Measurements from ENCODE around the gene PKIG.
"Not testable (repeated sequence)": the region's sequence is repeated elsewhere in the genome, so short reads cannot be mapped to it uniquely, and the experiment has no call there.

PKIG gene

GRCh38 chr20:44582311-44583025, at the start of gene PKIG:
TSS of gene PKIG (plus strand) at chr20:44582579. CDS start at chr20:44614557, 31,978 bp downstream.
- no peak for DNase-seq (ENCODE audit: low read depth)

DNA sequence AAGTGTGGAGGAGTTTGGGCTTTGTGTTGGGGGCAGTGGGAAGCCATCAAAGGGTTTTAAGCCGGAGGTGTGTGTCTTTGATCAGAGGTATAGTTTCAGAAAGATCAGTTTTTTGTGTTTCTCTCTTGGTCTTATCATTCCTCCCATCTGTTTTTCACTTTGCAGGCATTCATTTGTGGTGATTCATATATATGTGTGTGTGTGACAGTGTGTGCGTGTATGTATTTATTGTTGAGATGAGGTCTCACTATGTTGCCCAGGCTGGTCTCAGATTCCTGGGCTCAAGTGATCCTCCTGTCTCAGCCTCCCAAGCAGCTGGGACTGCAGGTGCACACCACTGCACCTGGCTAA, 49.4 kb upstream of the PKIG start:
- no peak for DNase-seq (ENCODE audit: low read depth)

DNA sequence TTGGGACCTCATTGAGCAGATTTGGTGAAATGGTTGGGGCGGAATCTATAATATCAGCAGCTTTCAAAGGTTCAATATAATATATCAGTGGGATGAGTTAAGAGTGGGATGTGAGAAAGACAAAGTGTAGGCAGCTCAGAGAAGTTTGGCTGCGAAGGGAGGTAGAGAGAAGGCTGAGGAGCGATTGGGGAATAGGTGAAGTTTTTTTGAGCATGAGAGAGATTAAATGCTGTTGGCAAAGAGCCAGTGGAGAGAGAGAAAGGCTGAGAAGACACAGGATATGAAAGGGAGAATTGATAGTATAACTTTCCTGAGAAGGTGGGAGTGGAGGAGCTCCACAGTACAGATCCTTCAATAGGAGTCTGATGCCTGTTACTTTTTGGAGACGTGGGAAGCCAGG, 48.5 kb upstream of the PKIG start:
- no peak for DNase-seq (ENCODE audit: low read depth)

- no peak for DNase-seq (ENCODE audit: low read depth)
Observed at GRCh38 chr20:44536175-44536574, 46.2 kb upstream of the PKIG start.

DNA sequence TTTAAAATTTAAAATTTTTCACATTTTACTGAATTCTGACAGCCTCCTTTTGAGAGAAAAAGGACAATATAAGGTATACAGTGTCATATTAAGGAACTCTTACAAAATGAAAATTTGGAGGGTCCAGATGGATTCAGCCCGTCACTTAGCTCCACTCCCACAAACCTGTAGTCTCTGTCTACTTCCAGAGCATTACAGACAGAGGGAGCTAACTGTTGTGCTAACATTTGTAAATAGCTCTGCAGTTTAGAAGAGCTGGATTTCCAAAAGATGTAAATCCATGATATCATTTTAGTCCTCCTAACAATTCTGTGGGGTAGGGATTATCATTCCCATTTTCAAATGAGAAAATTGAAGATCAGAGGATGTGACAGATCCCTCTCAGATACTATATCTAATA, 44.4 kb upstream of the PKIG start:
- DNase-seq (ENCODE audit: low read depth), result no peak

DNA sequence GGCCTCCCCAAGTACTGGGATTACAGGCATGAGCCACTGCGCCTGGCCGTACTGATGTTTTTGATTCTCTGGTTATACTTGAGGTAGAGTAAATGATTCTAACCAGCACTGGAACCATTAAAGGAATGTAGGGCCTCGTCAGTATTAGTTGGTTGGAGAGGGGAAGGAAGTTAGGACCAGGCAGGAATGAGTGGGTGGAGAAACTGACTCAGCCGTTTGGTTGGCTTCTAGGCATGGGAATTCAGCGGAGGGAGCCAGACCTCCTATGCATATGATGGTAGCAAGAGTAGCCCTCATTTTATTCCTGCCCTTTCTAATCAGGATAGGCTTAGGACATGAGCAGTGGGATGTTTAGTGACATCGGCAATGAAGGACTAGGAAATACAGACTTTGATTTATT, 41.5 kb upstream of the PKIG start:
- DNase-seq (ENCODE audit: low read depth), result no peak

DNA sequence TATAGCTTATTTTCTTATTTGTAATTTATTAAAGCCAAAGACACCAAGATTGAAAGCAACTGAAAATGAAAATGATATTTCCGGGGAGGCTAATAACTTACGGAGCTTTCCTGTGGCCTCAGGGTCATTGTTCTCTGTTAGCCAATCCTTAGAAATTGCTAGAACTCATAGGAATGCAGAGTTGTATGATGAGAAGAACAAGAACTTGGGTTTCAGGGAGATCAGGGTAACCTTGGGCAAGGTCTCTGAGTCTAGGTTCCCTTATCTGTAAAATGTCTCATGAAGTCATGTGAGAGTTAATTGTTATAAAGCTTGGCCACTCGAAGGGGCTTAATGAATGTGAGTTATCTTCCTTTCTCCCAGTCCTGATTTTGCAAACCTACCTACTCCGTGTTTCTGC, 40.4 kb upstream of the PKIG start:
- no peak for DNase-seq (ENCODE audit: low read depth)

DNA sequence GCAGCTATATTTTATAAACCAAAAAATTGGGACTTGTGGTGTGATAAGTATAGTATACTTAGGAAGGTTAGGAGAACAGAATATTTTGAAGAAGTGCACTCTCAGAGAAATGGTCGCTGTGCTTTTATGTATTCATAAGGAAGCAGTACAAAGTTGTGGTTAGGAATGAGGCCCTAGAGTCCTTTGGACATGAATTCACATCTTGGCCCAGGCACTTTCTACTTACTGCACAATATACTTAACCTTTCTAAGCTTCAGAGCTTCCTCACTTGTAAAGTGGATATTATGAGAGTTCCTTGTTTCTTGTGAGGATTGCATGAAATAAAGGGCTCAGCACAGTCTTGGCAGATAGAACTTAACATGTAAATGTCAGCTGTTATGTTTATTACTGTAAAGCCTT, 39.5 kb upstream of the PKIG start:
- no peak for DNase-seq (ENCODE audit: low read depth)

GRCh38 chr20:44543358-44543757, 39.0 kb upstream of the PKIG start:
- DNase-seq (ENCODE audit: low read depth), result no peak

- DNase-seq (ENCODE audit: low read depth), result no peak
Observed at GRCh38 chr20:44544263-44544662, 38.1 kb upstream of the PKIG start.

GRCh38 chr20:44547419-44547818, 35.0 kb upstream of the PKIG start:
- DNase-seq (ENCODE audit: low read depth), result no peak

DNA sequence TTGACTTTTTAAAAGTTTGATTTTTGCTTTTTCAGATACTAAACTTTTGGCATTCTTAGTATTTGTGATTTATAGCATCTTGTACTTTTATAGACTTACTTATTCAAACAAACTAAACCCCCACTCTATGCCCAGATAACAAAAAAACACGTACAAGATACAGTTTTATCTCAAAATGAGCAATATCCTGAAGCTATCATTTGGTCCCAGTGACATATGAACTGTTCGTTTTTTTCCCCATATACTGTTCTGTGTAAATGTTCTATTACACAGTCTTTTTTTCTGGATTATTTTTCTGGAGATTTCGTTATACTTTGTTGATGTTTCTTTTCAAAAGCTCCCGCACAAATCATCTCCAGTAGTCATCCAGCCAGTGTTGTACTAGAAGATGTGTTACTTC, 33.3 kb upstream of the PKIG start:
- DNase-seq (ENCODE audit: low read depth), result no peak

GRCh38 chr20:44552050-44552449, 30.3 kb upstream of the PKIG start:
- DNase-seq (ENCODE audit: low read depth), result no peak

- DNase-seq (ENCODE audit: low read depth), result no peak
Observed at GRCh38 chr20:44552568-44552949, 29.8 kb upstream of the PKIG start.

GRCh38 chr20:44552950-44553908, 29.1 kb upstream of the PKIG start:
- no peak for DNase-seq (ENCODE audit: low read depth)

DNA sequence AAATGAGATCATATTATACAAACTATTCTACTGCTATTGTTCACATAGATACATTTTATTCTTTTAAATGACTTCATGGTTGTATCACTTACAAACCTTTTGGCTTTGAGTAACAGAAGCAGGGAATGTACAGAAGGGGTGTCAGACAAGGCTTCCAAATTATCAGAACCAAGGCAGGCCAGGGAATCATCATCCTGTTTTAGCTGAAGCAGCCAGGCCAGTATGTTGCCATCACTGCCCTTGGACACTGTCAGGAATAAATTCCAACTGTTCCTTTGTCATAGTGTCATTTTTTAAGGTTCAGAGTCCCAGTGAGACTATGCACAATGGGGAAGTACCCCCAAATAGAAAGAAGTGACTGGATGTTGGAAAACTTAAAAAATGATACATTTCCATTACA, 23.1 kb upstream of the PKIG start:
- DNase-seq (ENCODE audit: low read depth), result no peak

GRCh38 chr20:44560229-44560628, 22.1 kb upstream of the PKIG start:
- DNase-seq (ENCODE audit: low read depth), result no peak

DNA sequence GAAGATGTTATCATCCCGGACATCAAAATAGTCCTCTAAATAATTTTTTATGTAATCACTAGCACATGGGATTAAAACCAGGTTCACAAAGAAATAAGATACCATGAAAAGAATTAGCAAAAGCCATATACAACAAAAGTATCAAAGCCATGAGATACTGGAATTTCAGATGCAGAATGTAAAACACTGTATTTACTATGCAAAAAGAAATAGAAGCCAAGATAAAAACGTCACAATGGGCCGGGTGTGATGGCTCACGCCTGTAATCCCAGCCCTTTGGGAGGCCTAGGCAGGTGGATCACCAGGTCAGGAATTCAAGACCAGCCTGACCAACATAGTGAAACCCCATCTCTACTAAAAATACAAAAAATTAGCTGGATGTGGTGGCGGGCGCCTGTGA, 21.6 kb upstream of the PKIG start:
- DNase-seq (ENCODE audit: low read depth), result not testable (repeated sequence)

DNA sequence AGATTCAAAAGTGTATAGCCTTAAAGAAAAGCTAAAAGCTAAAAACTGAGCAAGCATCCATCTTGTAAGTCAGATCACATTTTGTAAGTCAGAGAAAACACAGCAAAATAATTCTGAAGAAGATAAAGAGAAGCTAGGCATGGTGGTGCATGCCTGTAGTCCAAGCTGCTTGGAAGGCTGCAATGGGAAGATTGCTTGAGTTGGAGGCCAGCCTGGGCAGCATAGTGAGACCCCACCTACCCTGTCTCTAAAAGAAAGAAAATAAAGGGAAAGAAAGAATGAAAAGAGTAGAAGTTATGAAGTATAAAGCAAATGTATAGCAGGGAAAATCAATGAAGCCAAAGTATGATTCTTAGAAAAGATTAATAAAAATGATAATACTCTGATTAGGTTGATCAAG, 20.5 kb upstream of the PKIG start:
- DNase-seq (ENCODE audit: low read depth), result no peak

GRCh38 chr20:44566018-44566417, 16.4 kb upstream of the PKIG start:
- DNase-seq (ENCODE audit: low read depth), result no peak

GRCh38 chr20:44566811-44567210, 15.6 kb upstream of the PKIG start:
- no peak for DNase-seq (ENCODE audit: low read depth)

DNA sequence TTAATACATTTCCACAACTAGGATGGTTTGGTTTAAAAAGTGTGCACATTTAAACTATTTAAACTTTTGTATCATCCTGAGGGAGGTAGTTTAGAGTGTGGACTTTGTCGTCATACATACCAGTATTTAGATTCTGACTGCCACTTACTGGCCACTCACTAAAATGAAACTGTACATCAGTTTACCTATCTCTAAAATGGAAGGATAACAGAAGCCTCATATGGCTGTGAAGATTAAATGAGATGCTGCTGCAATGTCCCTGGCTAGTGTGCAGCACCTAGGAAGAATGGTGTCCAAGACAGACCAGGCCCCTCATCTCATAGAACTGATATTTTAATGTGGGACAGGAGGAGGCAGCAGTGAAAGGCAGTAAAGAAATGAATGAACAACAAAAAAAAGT, 12.0 kb upstream of the PKIG start:
- no peak for DNase-seq (ENCODE audit: low read depth)

DNA sequence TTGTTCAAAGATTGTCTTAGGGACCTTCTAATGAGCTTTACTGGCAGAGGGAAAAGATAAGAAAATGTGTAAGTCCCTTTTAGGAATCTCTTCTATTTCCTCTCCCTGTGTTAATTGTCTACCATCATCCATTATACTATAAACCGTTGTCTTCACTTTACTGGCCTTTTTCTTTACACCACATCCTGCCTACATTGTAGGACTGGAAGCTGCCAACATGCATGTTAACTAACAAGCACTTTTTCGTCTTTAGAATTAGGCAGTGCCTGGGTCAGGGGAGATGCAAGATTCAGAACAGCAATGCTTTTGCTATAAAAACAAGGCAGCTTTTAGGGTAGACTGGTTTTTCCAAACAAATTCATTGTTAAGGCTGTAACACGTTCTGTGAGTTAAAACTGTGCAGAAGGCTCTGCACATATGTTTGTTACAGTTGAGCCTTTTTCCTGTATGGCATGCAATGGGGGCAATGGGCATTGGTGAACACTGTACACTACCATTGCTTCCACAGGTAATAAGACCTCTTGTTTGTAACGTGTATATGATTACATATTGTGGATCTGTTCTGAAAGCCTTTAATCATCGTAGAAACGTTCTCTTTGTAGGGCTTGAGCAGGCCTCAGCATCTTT, 10.9 kb upstream of the PKIG start:
- DNase-seq (ENCODE audit: low read depth), result no peak

Data from activated T-cell treated with anti-CD3 and anti-CD28 coated beads for 48 hours (primary cell).